GM12891 (cell line): ENCODE data around the gene APBB1IP.

Source experiments
- POLR2A ChIP-seq: IDR thresholded peaks from 2 replicates; pipeline ENCODE4 v1.6.1; 2011; ENCODE audit warnings: low read depth, low read length, control low read depth
- SPI1 ChIP-seq: IDR thresholded peaks from 2 replicates; pipeline ENCODE4 v1.6.1; 2011; ENCODE audit warnings: low read depth, low read length, control low read depth
- TAF1 ChIP-seq: IDR thresholded peaks from 2 replicates; pipeline ENCODE4 v1.6.1; 2011; ENCODE audit warnings: low read depth, low read length, control low read depth

DNA sequence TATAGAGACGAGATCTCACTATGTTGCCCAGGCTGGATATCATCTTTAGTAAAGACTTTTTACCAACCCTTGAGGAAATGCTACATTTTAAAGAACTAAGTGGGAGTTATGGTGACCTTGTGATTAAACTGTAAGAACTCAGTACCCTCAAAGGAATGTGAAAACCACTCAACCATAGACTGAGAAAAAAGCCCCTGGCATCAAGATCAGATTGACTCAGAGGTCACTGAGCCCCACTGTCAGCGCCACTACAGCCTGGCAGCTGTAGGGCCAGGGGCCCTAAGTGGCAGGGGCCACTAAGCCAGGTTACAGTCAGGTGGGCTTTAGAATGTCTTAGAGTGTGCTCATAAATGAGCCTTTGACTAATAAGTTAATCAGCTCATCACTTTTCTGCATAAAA lies 55.9 kb downstream of the APBB1IP start:
- TF ChIP-seq POLR2A (no peak), SPI1 (no peak), TAF1 (no peak)
